Stimulated activated CD4-positive, alpha-beta T cell treated with anti-CD3 and anti-CD28 coated beads, Interleukin-2, amount 100 ng/mL, for 48 hours (primary cell): Measurements from ENCODE around the gene ELOVL6.
"Not testable (repeated sequence)": the region's sequence is repeated elsewhere in the genome, so short reads cannot be mapped to it uniquely, and the experiment has no call there.

Experiments used
- DNase-seq, 2 donors: peaks; one replicate each; pipeline ENCODE4 v3.0.0-alpha.2; 2020

ELOVL6 gene

GRCh38 chr4:110119337-110119736 is 79.1 kb downstream of the ELOVL6 start:
- DNase-seq, result no peak

- no peak for DNase-seq
These were observed 86.4 kb downstream of the ELOVL6 start for GRCh38 chr4:110112056-110112455.

GRCh38 chr4:110109455-110109854 is 89.0 kb downstream of the ELOVL6 start:
- DNase-seq, result no peak

- no peak for DNase-seq
These were observed 89.5 kb downstream of the ELOVL6 start for GRCh38 chr4:110108960-110109359.

DNA sequence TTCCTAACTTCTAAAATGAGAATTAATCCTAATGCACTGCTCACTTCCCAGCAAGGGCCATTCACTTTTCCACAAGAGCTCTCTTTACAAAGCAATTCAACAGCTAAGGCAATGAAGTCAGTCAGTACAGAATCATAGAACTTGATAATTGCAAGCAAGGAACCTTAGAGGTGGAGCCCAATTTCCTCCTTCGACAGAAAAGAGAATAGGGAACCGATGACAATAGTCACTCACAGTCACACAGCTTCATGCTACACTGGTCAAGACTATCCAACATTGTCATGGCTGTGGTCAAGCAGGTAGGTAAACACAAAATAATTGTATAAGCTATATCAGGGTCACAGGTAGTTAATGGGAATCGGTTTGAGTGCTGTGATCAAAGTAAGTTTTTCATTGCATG is 90.0 kb downstream of the ELOVL6 start:
- DNase-seq, result no peak

- DNase-seq, result no peak
These were observed 90.5 kb downstream of the ELOVL6 start for GRCh38 chr4:110107866-110108265.

GRCh38 chr4:110106931-110107296 is 91.5 kb downstream of the ELOVL6 start:
- DNase-seq, result no peak

GRCh38 chr4:110104661-110105060 is 93.8 kb downstream of the ELOVL6 start:
- DNase-seq, result no peak

GRCh38 chr4:110099638-110100037 is 98.8 kb downstream of the ELOVL6 start:
- DNase-seq, result no peak

DNA sequence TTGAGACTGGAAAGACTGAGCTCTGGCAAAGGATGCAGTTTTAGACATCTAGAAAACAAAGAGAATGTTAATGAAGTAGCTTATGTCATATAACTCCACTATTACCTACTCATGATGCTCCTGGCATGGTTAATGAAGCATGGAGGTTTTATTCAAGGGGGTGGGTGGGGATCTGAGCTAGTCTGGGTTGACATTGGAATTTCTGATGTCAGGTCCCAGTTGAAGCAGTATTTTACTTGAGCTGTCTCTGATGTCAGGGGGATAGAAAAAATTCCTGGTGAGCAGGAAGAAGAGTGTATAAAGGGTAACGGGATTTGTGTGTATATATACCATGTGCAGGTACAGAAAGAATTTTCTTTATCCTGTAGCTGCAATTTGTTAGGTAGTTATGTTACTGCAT is 102.0 kb downstream of the ELOVL6 start:
- no peak for DNase-seq

- DNase-seq, result no peak
These were observed 105.8 kb downstream of the ELOVL6 start for GRCh38 chr4:110092646-110093045.

GRCh38 chr4:110091434-110092140 is 106.8 kb downstream of the ELOVL6 start:
- DNase-seq, result no peak

DNA sequence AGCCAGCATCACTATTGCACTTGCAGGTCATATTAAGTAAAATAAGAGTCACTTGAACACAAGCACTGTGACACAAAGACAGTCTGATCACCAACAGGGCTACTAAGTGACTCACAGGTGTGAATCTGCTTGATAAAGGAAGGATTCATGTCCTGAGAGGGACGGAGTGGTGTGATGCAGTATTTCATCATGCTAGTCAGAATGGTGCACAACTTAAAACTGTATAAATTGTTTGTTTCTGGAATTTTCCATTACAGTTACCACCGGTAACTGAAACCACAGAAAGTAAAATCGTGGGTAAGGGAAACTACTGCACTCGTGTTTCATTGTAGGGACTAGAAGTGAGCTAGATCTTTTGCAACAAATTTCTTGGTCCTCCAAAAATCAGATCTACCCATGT is 109.7 kb downstream of the ELOVL6 start:
- peak; percentile 9 to 10 for DNase-seq

DNA sequence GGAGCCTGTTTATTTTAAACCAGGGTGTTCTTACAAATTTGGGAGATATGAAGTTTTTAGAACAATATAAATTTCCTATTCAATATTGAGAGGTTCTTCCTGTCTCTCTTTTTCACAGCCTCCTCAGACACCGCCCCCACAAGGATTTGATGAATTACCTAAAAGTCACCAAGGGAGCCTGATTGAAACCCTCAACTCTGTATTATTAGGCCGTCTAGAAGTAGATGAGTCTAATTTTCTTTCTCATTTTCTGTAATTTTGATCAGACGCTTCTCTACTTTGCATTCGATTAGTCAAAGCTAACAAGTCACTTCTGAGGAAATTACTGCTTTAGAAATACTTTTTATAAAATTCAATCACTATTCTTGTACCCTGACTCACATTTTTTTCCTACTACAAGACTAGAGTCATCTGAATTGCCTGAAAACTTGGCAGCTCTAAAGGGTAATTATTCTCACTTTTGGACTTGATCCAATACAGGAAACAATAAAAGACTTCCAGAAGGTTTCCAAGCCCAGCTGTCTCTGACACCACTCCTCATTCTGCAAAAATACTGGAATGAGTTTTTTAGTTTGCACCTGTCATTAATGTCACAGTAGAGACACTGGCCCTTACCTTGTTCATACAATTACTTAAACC is 111.2 kb downstream of the ELOVL6 start:
- no peak for DNase-seq

DNA sequence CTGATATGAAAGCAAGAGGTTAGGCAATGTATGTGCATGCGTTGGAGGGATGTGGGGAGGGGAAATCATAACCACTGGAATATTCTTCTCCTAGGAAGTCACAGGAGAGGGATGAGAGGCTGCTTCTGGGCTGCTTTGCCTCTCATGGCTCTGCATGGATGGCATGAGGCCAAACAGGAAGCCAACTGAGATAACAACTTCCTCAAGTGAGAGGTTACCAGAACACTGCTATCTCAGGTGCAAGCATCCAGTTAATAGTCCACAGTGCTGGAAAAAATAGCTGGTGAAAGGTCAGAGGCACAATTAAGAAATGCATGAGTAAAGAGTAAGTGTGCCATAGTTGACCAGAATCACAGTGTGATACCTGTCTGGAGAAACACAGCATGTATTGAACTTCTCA is 113.3 kb downstream of the ELOVL6 start:
- no peak for DNase-seq

DNA sequence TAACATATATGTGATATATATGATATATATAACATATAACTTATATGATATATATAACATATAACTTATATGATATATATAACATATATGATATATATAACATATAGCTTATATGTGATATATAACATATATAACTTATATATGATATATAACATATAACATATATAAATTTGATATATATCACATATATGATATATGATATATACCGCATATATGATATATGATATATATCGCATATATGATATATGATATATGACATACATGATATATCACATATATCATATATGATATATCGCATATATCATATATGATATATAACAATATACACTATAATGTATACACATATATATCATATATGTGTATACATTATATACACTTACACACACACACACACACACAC is 114.3 kb downstream of the ELOVL6 start:
- no peak for DNase-seq

DNA sequence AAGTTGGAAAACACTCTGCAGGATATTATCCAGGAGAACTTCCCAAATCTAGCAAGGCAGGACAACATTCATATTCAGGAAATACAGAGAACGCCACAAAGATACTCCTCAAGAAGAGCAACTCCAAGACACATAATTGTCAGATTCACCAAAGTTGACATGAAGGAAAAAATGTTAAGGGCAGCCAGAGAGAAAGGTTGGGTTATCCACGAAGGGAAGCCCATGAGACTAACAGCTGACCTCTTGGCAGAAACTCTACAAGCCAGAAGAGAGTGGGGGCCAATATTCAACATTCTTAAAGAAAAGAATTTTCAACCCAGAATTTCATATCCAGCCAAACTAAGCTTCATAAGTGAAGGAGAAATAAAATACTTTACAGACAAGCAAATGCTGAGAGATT is 120.3 kb downstream of the ELOVL6 start:
- DNase-seq, result not testable (repeated sequence)

GRCh38 chr4:110076828-110077227 is 121.6 kb downstream of the ELOVL6 start:
- DNase-seq, result not testable (repeated sequence)

- DNase-seq, result no peak
These were observed 122.5 kb downstream of the ELOVL6 start for GRCh38 chr4:110075891-110076290.

DNA sequence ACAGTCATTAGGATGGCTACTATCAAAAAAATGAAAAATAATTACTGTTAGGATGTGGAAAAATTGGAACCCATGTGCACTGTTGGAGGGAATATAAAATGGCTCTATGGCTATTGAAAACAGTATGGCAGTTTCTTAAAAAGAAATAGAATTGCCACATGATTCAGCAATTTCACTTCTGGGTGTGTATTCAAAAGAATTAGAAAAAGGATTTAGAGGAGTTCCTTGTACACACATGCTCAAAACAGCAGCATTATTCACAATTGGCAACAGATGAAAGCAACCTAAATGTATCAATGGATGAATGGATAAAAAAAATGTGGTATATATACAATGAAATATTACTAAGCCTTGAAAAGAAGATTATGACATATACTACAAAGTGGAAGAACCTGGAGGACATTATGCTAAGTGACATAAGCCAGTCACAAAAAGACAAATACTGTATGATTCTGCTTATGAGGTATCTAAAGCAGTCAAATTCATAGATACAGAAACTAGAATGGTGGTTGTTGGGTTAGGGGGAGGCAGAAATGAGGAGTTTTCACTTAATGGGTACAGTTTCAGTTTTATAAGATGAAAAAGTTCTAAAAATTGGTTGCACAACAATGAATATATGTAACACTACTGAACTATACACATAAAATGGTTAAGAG is 123.2 kb downstream of the ELOVL6 start:
- no peak for DNase-seq

DNA sequence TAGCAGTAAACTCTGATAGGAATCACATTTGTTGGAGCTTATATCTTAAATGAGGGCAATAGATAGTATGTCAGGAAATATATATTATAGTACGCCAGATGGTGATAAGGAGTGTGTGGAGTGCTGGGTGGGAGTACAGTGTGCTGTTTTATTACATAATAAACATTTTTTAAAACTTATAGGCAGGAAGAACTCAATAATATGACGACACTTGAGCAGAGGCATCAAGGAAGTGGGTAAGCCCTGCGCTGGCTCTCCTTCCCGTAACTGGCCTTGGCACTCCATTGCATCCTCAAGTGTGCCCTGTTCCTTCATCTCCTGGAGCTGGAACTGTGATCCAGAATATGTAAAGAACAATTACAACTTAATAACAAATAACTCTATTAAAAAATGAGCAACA is 123.8 kb downstream of the ELOVL6 start:
- no peak for DNase-seq

- no peak for DNase-seq
These were observed 125.2 kb downstream of the ELOVL6 start for GRCh38 chr4:110073053-110073845.

DNA sequence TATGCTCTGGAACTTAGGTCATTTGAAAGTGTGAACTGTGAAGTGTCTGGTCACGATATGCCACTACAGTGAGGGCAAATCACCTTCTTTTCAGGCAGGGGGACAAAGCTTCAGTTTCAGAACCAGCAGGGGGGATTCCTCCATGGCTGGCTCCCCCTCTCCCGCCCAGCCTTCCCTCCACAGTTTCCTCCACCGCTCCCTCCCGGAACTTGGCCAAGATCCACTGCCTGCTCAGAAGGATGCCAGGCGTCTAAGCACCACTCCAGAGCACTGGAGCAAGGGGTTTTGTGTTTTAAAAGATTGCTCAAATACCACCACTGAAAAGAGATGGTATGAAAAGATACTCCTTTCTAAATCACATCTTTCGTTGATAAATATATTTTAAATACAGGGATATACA is 126.9 kb downstream of the ELOVL6 start:
- DNase-seq, result no peak

DNA sequence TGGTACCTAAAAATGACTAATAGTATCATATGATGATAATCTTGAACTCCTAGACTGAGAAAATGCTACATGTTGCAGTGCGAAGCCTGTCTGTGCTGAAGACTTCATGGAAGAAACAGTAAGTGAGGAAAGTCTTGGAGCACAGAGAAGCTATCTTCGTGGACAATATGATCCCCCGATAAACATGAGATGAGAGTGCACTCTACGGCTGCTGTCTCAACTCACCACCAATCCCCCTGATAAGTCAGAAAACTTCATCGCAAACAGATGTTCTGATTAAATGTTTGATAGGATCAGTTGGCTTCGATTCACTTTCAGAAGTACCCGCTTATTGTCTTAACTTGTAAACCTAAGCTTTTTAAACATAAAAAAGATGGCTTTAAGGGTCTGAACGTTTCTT is 130.2 kb downstream of the ELOVL6 start:
- DNase-seq, result no peak
